Tongue (tissue), 2 donors: ENCODE results near the gene SMIM27. TPM values are rescaled to one million over a fixed set of nuclear protein-coding genes. Genes with fewer than 3 reads are reported as not detected.
"Not testable (repeated sequence)": the region's sequence is repeated elsewhere in the genome, so short reads cannot be mapped to it uniquely, and the experiment has no call there.

Experiments
- DNase-seq: peaks from one replicate; pipeline ENCODE4 v3.0.0-alpha.2; 2015
- total RNA-seq: library from RNA; depleted of rRNA; stranded (reverse); fragments of >200 nt; gene quantifications from one replicate; pipeline ENCODE4 v1.2.3, GENCODE V29; 2014

SMIM27 gene
- total RNA-seq, 1 donor from 2014 or later, result 3.4 TPM

- DNase-seq, result not testable (repeated sequence)
These were observed 46.9 kb downstream of the SMIM27 start for GRCh38 chr9:32599021-32599420.

Other genes starting within 250 kb of the SMIM27 start
- gene ACO1, start 167.7 kb upstream of the SMIM27 start, total RNA-seq, result 35.2 TPM
- 8.5 TPM for gene RIGI, start 26.1 kb upstream of the SMIM27 start, total RNA-seq
- gene TOPORS, start 259 bp downstream of the SMIM27 start, total RNA-seq, result 29.2 TPM
- gene NDUFB6, start 20.8 kb downstream of the SMIM27 start, total RNA-seq, result 70.5 TPM
- 0.21 TPM for gene TAF1L, start 83.3 kb downstream of the SMIM27 start, total RNA-seq
- gene TMEM215, start 231.2 kb downstream of the SMIM27 start, total RNA-seq, result 2.1 TPM